Measurements from ENCODE around the gene SLC12A8. TPM values are rescaled to one million over a fixed set of nuclear protein-coding genes. Genes with fewer than 3 reads are reported as not detected.

Gene SLC12A8
- total RNA-seq, 1 experiment from 2014 or later = 30.7 TPM

DNA sequence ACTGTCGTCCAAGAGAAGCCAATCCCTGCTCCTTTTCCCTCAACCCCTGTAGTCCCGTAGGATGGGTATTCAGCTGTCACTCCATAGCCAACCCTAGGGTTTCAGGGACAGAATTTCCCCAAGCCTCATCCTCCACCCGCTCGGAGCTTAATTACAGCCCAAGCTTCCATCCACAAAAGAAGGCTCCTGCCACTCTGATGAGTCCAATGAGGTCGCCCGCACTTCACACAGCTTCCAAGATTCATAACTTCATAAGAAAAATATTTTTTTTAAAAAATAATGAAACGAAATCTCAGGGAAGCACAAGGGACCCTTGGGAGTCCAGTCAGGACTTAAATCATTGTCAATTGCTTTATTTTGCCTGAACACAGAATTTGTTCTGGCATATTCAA is 75.6 kb downstream of the SLC12A8 start:
- Histone ChIP-seq H3K27ac (no peak overlapping the region), H4K20me1 (ENCODE audit: insufficient read depth) (no peaks in the 10 kb centered on the region), H3K36me3 (ENCODE audit: low read depth) (no peaks in the 10 kb centered on the region), H3K9me2 (ENCODE audit: insufficient read depth) (no peaks in the 10 kb centered on the region), H3K4me3 (no peak overlapping the region), H3K4me1 (replicated peaks; ENCODE audit: insufficient read depth) (peaks cover 16% of the 10 kb centered on the region), H3K4me2 (no peak overlapping the region), H3F3A (ENCODE audit: insufficient read depth, low read depth) (peaks cover 9% of the 10 kb centered on the region; the same call in 1 of the 2 replicates), H3K79me2 (ENCODE audit: low read depth) (no peaks in the 10 kb centered on the region), H2AFZ (no peak overlapping the region), H3K27me3 (ENCODE audit: insufficient read depth, low read depth) (no peaks in the 10 kb centered on the region), H3K9me3 (ENCODE audit: insufficient read depth, low read depth) (no peaks in the 10 kb centered on the region)
- intact Hi-C loops (cut with micrococcal nuclease; ENCODE audit: unreplicated experiment) = loop anchor here (1.0 kb wide), 1 partner anchor 8 kb away; no protein-coding TSS in a partner anchor
- TF ChIP-seq, protein P1, sequence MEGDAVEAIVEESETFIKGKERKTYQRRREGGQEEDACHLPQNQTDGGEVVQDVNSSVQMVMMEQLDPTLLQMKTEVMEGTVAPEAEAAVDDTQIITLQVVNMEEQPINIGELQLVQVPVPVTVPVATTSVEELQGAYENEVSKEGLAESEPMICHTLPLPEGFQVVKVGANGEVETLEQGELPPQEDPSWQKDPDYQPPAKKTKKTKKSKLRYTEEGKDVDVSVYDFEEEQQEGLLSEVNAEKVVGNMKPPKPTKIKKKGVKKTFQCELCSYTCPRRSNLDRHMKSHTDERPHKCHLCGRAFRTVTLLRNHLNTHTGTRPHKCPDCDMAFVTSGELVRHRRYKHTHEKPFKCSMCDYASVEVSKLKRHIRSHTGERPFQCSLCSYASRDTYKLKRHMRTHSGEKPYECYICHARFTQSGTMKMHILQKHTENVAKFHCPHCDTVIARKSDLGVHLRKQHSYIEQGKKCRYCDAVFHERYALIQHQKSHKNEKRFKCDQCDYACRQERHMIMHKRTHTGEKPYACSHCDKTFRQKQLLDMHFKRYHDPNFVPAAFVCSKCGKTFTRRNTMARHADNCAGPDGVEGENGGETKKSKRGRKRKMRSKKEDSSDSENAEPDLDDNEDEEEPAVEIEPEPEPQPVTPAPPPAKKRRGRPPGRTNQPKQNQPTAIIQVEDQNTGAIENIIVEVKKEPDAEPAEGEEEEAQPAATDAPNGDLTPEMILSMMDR (conservative IDR thresholded peaks at IDR 0.05) = no peak
- no peak for TF ChIP-seq EZH2 (IDR thresholded peaks at IDR 0.05; ENCODE audit: low read depth)
- BruUV-seq (replicated peaks) = TSS peak; percentile 28
- ChIA-PET CTCF (no interaction called here), POLR2A (ENCODE audit: unreplicated experiment) (interaction anchor here (0.7 to 1.4 kb wide), 3 partner anchors 74 to 249 kb away, joined by 4 to 5 read pairs (median 4); no protein-coding TSS in a partner anchor)
- DNase-seq = no peak

DNA sequence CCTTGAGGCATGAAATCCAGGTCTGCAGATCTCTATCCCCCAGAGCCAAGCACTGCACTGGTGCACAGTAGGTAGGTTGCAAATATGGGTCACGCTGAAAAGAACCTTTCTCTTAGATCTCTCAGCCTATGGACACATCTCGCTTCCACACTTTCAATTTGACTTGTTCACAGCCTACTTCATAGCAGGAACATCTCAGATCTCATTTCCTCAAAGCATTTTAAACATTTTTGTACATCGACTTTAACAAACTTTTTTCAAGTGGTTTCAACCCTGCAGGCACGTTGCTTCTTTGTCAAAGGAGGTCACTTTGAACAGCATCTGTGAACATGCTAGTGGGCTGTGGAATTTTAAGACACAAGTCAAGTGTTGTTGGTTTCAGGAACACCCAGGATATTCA is 76.0 kb downstream of the SLC12A8 start:
- no peak for DNase-seq
- H3F3A ChIP-seq (ENCODE audit: insufficient read depth, low read depth) = peaks cover 9% of the 10 kb centered on the region; the same call in 1 of the 2 replicates
- H3K79me2 ChIP-seq (ENCODE audit: low read depth) = no peaks in the 10 kb centered on the region
- H3K27me3 ChIP-seq (ENCODE audit: insufficient read depth, low read depth) = no peaks in the 10 kb centered on the region
- no peaks in the 10 kb centered on the region for H4K20me1 ChIP-seq (ENCODE audit: insufficient read depth)
- H3K27ac ChIP-seq = no peak overlapping the region
- H3K4me3 ChIP-seq = no peak overlapping the region
- H3K4me2 ChIP-seq = no peak overlapping the region
- no TSS peak for BruUV-seq (replicated peaks)
- no peak overlapping the region for H2AFZ ChIP-seq
- H3K9me2 ChIP-seq (ENCODE audit: insufficient read depth) = no peaks in the 10 kb centered on the region
- peaks cover 16% of the 10 kb centered on the region for H3K4me1 ChIP-seq (replicated peaks; ENCODE audit: insufficient read depth)
- POLR2A ChIA-PET (ENCODE audit: unreplicated experiment) = interaction anchor here (0.7 to 1.4 kb wide), 2 partner anchors 73 to 116 kb away, joined by 4 to 5 read pairs; no protein-coding TSS in a partner anchor
- CTCF ChIA-PET = no interaction called here
- TF ChIP-seq, protein P1 (conservative IDR thresholded peaks at IDR 0.05) = no peak
- no peak for TF ChIP-seq EZH2 (IDR thresholded peaks at IDR 0.05; ENCODE audit: low read depth)
- intact Hi-C loops (cut with micrococcal nuclease; ENCODE audit: unreplicated experiment) = no loop called here
- H3K9me3 ChIP-seq (ENCODE audit: insufficient read depth, low read depth) = no peaks in the 10 kb centered on the region
- H3K36me3 ChIP-seq (ENCODE audit: low read depth) = no peaks in the 10 kb centered on the region

DNA sequence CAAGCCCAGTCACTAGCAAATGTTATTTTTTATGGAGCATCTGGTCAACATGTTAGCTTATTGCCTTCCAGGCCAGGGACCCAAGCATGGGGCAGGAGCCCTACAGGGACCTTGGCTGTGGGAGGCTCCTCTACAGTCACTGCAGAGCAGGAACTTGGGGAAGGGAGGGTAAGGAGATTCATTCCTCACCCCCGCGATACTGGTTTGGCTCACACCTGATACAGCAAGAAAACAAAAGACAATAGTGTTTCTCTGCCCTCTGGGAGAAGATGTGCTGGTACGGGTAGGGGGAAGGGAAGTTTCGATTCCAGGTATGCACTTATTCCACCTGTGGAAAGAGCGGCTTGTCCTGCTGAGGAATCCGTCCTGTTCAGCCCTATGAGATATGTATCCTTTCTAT is 77.6 kb downstream of the SLC12A8 start:
- Histone ChIP-seq H3F3A (ENCODE audit: insufficient read depth, low read depth) (peaks cover 11% of the 10 kb centered on the region), H2AFZ (no peak overlapping the region), H3K9me2 (ENCODE audit: insufficient read depth) (no peaks in the 10 kb centered on the region), H3K9me3 (ENCODE audit: insufficient read depth, low read depth) (no peaks in the 10 kb centered on the region), H3K79me2 (ENCODE audit: low read depth) (no peaks in the 10 kb centered on the region), H3K27ac (no peak overlapping the region), H3K27me3 (ENCODE audit: insufficient read depth, low read depth) (no peaks in the 10 kb centered on the region), H3K4me2 (no peak overlapping the region), H3K4me3 (no peak overlapping the region), H4K20me1 (ENCODE audit: insufficient read depth) (no peaks in the 10 kb centered on the region), H3K36me3 (ENCODE audit: low read depth) (no peaks in the 10 kb centered on the region), H3K4me1 (replicated peaks; ENCODE audit: insufficient read depth) (peaks cover 24% of the 10 kb centered on the region)
- TF ChIP-seq, protein P1 (conservative IDR thresholded peaks at IDR 0.05) = no peak
- no peak for TF ChIP-seq EZH2 (IDR thresholded peaks at IDR 0.05; ENCODE audit: low read depth)
- no peak for DNase-seq
- ChIA-PET CTCF (no interaction called here), POLR2A (ENCODE audit: unreplicated experiment) (interaction anchor here (0.7 kb wide), 1 partner anchor 71 kb away, joined by 6 read pairs; no protein-coding TSS in a partner anchor)
- intact Hi-C loops (cut with micrococcal nuclease; ENCODE audit: unreplicated experiment) = no loop called here
- BruUV-seq (replicated peaks) = no TSS peak

Data from PC-9 (cell line).